Heart left ventricle (tissue), 16 donors: Measurements from ENCODE around the gene SYNCRIP. TPM values are rescaled to one million over a fixed set of nuclear protein-coding genes. Genes with fewer than 3 reads are reported as not detected.

Experiments used
- ATAC-seq, 4 donors: fragments of 200-7000 bp; cut with Tn5 transposase; one replicate each; pipeline ENCODE4 v1.9.1; 2020 to 2022; ENCODE audit warnings: moderate library complexity in 4 of 4, mild to moderate bottlenecking in 3 of 4, moderate number of reproducible peaks in 1 of 4
- DNase-seq, 5 donors: peaks; one replicate each; pipeline ENCODE4 v3.0.0-alpha.2; 2020
- H3K27ac ChIP-seq, 12 donors: fragments of 200-600 bp; sonication (generic) in 4 of 12; one replicate each; pipeline versions ENCODE4 v1.5.0 to v1.8.0; 2016 to 2022; ENCODE audit warnings: mild to moderate bottlenecking in 2 of 12
- H3K27me3 ChIP-seq, 9 donors: fragments of 200-600 bp; sonication (generic) in 2 of 9; one replicate each; pipeline versions ENCODE4 v1.5.1 to v1.8.0; 2016 to 2022; ENCODE audit warnings: mild to moderate bottlenecking in 3 of 9
- H3K36me3 ChIP-seq, 9 donors: fragments of 200-600 bp; sonication (generic) in 2 of 9; one replicate each; pipeline versions ENCODE4 v1.5.0 to v1.8.0; 2018 to 2022; ENCODE audit warnings: mild to moderate bottlenecking in 2 of 9
- H3K4me1 ChIP-seq, 12 donors: fragments of 200-600 bp; sonication (generic) in 4 of 12; one replicate each; pipeline versions ENCODE4 v1.5.0 to v1.8.0; 2016 to 2022; ENCODE audit warnings: mild to moderate bottlenecking in 3 of 12
- H3K4me3 ChIP-seq, 12 donors: fragments of 200-600 bp; sonication (generic) in 4 of 12; one replicate each; pipeline versions ENCODE4 v1.5.0 to v1.8.0; 2017 to 2022; ENCODE audit warnings: mild to moderate bottlenecking in 9 of 12, moderate library complexity in 4 of 12
- H3K9me3 ChIP-seq, 12 donors: fragments of 200-600 bp; sonication (generic) in 4 of 12; one replicate each; pipeline versions ENCODE4 v1.5.0 to v1.8.0; 2016 to 2022; ENCODE audit warnings: mild to moderate bottlenecking in 1 of 12
- CTCF ChIP-seq, 12 donors: fragments of 200-600 bp; sonication (generic) in 4 of 12; IDR thresholded peaks; one replicate each; pipeline versions ENCODE4 v1.5.0 to v1.8.0; 2018 to 2022; ENCODE audit warnings: antibody characterized with exemption in 12 of 12, mild to moderate bottlenecking in 5 of 12
- POLR2A ChIP-seq, 2 donors: fragments of 450-650 bp; IDR thresholded peaks; one replicate each; pipeline ENCODE4 v1.6.1; 2017; ENCODE audit warnings: antibody characterized with exemption in 2 of 2, mild to moderate bottlenecking in 2 of 2, moderate library complexity in 2 of 2
- WGBS, 4 donors: extraction: QIAGEN DNeasy Blood & Tissue Kit in 2 of 4; methylation state at CpG; one replicate each; pipeline versions ENCODE4 v1.1.5 to v1.1.7; 2013 to 2018; 5-methylcytosine and 5-hydroxymethylcytosine counted together
- intact Hi-C, 10 donors: fragments of 100-400 bp; cut with DNase I; formaldehyde crosslinking; loops; one replicate each; pipeline versions ENCODE4 v1.11.1 to v1.14.2; 2022
- polyA plus RNA-seq, 2 donors: library from polyadenylated mRNA; stranded (reverse); fragments of 200-250 nt; gene quantifications; one replicate each; pipeline ENCODE4 v1.2.3, GENCODE V29; 2013
- total RNA-seq, 9 donors: library from RNA; depleted of rRNA in 2 of 9; stranded (reverse); fragments of >200 nt in 2 of 9; fragmentation: NEBNext Ultra II Directional in 3 of 9; extraction: Animal tissue kit (Norgen Biotek cat#: 25700) in 3 of 9; gene quantifications; one replicate each; pipeline versions ENCODE4 v1.1.0 to v1.2.4, GENCODE V29; 2016 to 2023
- donor health status: ischemic (EF 13 %, LVEDD 7.1; RV severe dilation, severe dysfunction).
- donor health status: healthy with polysubstance abuse.
- donor health status: DM: no; HTN: yes; CAD: no.
- donor health status: DM: no; HTN: no; CAD: no.
- donor health status: ischemic (EF 25% LVEDD 6.9; RV normal size, moderate dysfunction).
- donor health status: ischemic (EF 25% LVEDD 5.7; RV mildly dilated, moderate dysfunction).
- donor health status: healthy.
- donor health status: DM: yes; HTN: yes; CAD: no.
- donor health status: ischemic (EF 35%, LVEDD 5.7; RV mildly dilated, moderate dysfunction).
- donor health status: nonischemic (EF 11% LVEDD 7.7; RV severe dilation, severe dysfunction).
- donor health status: DM: yes; HTN: yes; CAD: no.
- donor health status: PGD.
- donor health status: ischemic (EF 29% LVEDD 5.4; RV normal size, mild dysfunction).
- donor health status: nonischemic (EF 23%, LVEDD 6.1; RV moderate dilation, normal function).

Gene SYNCRIP
- total and polyA plus RNA-seq, 11 donors: 23.7 to 71.0 (median 57.2) TPM

DNA sequence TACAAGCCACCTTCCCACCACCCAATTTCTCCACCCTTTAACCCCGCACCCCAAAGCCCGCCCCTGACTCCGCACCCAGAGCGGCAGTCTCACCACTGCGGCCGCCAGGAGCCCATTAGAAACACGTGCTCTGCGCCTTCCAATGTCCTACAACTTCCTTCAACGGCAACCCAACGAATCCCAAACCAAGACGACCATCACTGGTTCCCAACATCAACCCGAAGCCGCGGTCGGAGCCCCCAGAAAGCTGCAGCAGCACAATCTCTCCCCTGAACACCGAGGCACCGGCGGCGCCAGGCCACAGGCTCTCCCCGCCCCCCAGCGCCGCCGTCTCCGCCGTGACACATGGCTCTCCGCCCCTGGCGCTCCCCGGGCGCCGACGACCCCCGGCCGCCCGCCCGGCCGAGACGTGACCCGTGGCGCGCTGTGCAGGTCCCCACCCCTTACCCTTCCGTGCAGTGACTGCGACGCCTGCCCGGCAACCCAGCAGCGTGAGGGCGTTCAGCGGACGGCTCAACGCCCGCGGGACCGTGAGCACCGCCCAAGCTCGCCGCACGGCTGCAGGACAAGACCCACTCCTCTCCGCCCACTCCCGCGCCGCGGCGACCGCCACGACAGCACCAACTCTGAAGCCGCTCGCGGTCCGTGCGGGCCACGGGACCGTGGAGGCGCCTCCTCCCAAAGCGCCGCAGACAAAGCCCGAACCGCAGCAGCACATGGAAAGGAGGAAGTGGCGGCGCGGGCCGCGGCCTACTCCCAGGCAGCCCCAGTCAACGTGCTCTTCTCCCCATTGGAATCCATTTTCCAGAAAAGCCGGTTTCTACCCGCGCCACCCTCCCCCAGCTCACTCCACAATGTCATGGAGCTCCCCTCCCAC is 551 bp downstream of the SYNCRIP start:
- peak; percentile 48 to 78 (median 61) for DNase-seq
- Histone ChIP-seq H3K27ac (peak overlapping the region; percentile 95 to 100 (median 99)), H3K4me1 (peaks cover 4 to 56% (median 43%) of the 10 kb centered on the region in 12 donors), H3K9me3 (no peaks in the 10 kb centered on the region), H3K4me3 (peak overlapping the region; percentile 64 to 99 (median 93)), H3K36me3 (peaks cover 0 to 41% (median 36%) of the 10 kb centered on the region in 9 donors), H3K27me3 (no peaks in the 10 kb centered on the region)
- 0 to 1% (median 1%) methylated on average over 45 to 85 of the region's 85 CpGs for WGBS, 4 donors
- intact Hi-C loops: loop anchor here in 6 of 10 donors (2.0 to 5.0 kb wide), 4 partner anchors 37 to 50 kb away; partner anchors contain the start of gene SNX14 (in 3 of the 6)
- peak in 2 of 4 donors; percentile 1 to 2 for ATAC-seq
- TF ChIP-seq POLR2A (IDR thresholded peaks at IDR 0.05) (no peak), CTCF (IDR thresholded peaks at IDR 0.05) (peak in 1 of 12 donors; percentile 11)

DNA sequence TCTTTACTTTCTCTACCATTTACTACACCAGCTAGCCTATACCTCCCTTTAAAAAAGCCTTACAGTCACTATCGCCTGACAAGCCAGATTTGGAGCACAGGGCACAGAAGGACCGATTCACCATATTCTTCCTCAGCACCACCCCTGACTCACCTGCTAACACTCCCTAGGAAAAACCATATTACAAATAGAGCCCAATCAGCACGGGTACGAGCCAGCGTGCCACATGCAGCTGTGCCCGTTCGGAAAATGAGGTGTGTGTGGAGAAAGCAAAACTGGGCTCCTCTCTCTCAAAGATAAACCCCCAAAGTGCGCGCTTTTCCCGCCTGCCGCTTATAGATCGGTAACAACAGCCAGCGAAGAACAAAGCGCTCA is 1.2 kb downstream of the SYNCRIP start:
- no peaks in the 10 kb centered on the region for H3K9me3 ChIP-seq
- peak overlapping the region; percentile 64 to 99 (median 93) for H3K4me3 ChIP-seq
- TF ChIP-seq POLR2A (IDR thresholded peaks at IDR 0.05): no peak
- TF ChIP-seq CTCF (IDR thresholded peaks at IDR 0.05): no peak
- no peak for DNase-seq
- H3K4me1 ChIP-seq: peaks cover 4 to 59% (median 43%) of the 10 kb centered on the region in 12 donors
- intact Hi-C loops: loop anchor here in 5 of 10 donors (5.0 kb wide), 2 partner anchors 44 to 49 kb away; partner anchors contain the start of gene SNX14 (in 3 of the 5)
- 0 to 1% (median 1%) methylated on average over 14 of the region's 14 CpGs for WGBS, 4 donors
- no peak for ATAC-seq
- peaks cover 0 to 47% (median 42%) of the 10 kb centered on the region in 9 donors for H3K36me3 ChIP-seq
- H3K27ac ChIP-seq: peak overlapping the region; percentile 95 to 100 (median 99)
- H3K27me3 ChIP-seq: no peaks in the 10 kb centered on the region

- intact Hi-C loops: loop anchor here in 5 of 10 donors (5.0 kb wide), 2 partner anchors 44 to 49 kb away; partner anchors contain the start of gene SNX14 (in 3 of the 5)
- peaks cover 4 to 59% (median 43%) of the 10 kb centered on the region in 12 donors for H3K4me1 ChIP-seq
- peak overlapping the region in 9 of 12 donors; percentile 64 to 99 (median 94) for H3K4me3 ChIP-seq
- TF ChIP-seq POLR2A (IDR thresholded peaks at IDR 0.05) (no peak), CTCF (IDR thresholded peaks at IDR 0.05) (no peak)
- WGBS, 4 donors: 28 to 44% (median 38%) methylated on average over 3 of the region's 3 CpGs
- H3K9me3 ChIP-seq: no peaks in the 10 kb centered on the region
- no peak overlapping the region for H3K27ac ChIP-seq
- H3K27me3 ChIP-seq: no peaks in the 10 kb centered on the region
- DNase-seq (no peak), ATAC-seq (no peak)
- H3K36me3 ChIP-seq: peaks cover 0 to 54% (median 49%) of the 10 kb centered on the region in 9 donors
Measured at GRCh38 chr6:85640821-85641220, 1.9 kb downstream of the SYNCRIP start.

DNA sequence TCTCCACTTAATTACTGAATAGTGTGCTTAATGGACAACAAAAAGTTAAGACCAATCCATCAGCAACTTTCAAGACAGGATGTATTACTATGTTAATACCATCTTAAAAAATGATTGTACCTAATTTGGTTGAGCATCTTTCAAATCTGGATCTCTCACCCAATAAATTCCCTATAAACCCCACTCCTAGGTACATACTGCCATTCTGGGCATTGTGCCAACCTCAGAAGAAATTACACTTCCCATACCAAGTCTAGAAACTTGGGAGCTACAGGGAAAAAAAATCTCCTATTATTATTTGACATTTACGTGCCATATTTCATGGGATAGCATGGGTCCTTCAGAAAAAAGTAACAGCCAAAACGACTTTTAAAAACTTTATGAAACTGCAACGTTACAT is 5.1 kb downstream of the SYNCRIP start:
- H3K4me3 ChIP-seq: no peak overlapping the region
- peaks cover 0 to 53% (median 44%) of the 10 kb centered on the region in 12 donors for H3K4me1 ChIP-seq
- peaks cover 0 to 84% (median 81%) of the 10 kb centered on the region in 9 donors for H3K36me3 ChIP-seq
- WGBS, 4 donors: 56 to 84% (median 67%) methylated on average over 3 of the region's 3 CpGs
- H3K9me3 ChIP-seq: no peaks in the 10 kb centered on the region
- no peaks in the 10 kb centered on the region for H3K27me3 ChIP-seq
- intact Hi-C loops: no loop called here
- no peak overlapping the region for H3K27ac ChIP-seq
- TF ChIP-seq POLR2A (IDR thresholded peaks at IDR 0.05) (no peak), CTCF (IDR thresholded peaks at IDR 0.05) (no peak)
- DNase-seq (no peak), ATAC-seq (no peak)
